SK-N-SH (cell line): ENCODE results near the gene RFC4. TPM values are rescaled to one million over a fixed set of nuclear protein-coding genes. Genes with fewer than 3 reads are reported as not detected.

Experiments used
- CTCF ChIA-PET: fragments of 300-600, 350-600 bp; formaldehyde crosslinking; extraction: SDS; loops from one replicate; lab custom pipeline; 2021; lab: Yijun Ruan, JAX
- POLR2A ChIA-PET: fragments of 350-600 bp; sonication (Branson Sonifier 250); formaldehyde crosslinking; extraction: SDS; loops from one replicate; lab custom pipeline; 2020; ENCODE audit warnings: antibody characterized with exemption, inconsistent platforms; lab: Yijun Ruan, JAX
- DNase-seq: peaks from one replicate; pipeline ENCODE4 v3.0.0; 2012
- H2AFZ ChIP-seq: fragments of 200-600 bp; sonication (generic); 2 replicates; pipeline ENCODE4 v1.8.1; 2016; ENCODE audit warnings: antibody characterized with exemption, mild to moderate bottlenecking, low read depth
- H3F3A ChIP-seq: fragments of 200-600 bp; sonication (generic); replicated peaks from 2 replicates; pipeline ENCODE3; 2016; ENCODE audit warnings: antibody characterized with exemption, mild to moderate bottlenecking; ENCODE audit not compliant: insufficient read depth
- H3K27ac ChIP-seq, 2 experiments: fragments of 200-500 bp in 1 of 2; fragments of 200-600 bp in 1 of 2; sonication (Bioruptor generic) in 1 of 2; sonication (generic), shearing (Covaris generic) in 1 of 2; 2 replicates each; pipeline versions ENCODE4 v1.5.1 to v1.6.1; 2014 to 2016; ENCODE audit warnings: low read depth in 2 of 2, inconsistent platforms in 1 of 2, low read length in 1 of 2, mild to moderate bottlenecking in 1 of 2, mixed read lengths in 1 of 2
- H3K27me3 ChIP-seq: fragments of 200-600 bp; sonication (generic), shearing (Covaris generic); 2 replicates; pipeline ENCODE4 v1.6.1; 2016; ENCODE audit warnings: mixed run types; ENCODE audit not compliant: insufficient read depth
- H3K36me3 ChIP-seq, 2 experiments: fragments of 200-500 bp in 1 of 2; fragments of 200-600 bp in 1 of 2; sonication (Bioruptor generic) in 1 of 2; sonication (generic) in 1 of 2; replicated peaks in 1 of 2; 2 replicates each; pipeline versions ENCODE3 to v1.5.1; 2014 to 2016; ENCODE audit warnings: low read length in 1 of 2, mild to moderate bottlenecking in 1 of 2; ENCODE audit not compliant: insufficient read depth in 2 of 2, control insufficient read depth in 1 of 2
- H3K4me1 ChIP-seq, 2 experiments: fragments of 200-500 bp in 1 of 2; fragments of 200-600 bp in 1 of 2; sonication (Bioruptor generic) in 1 of 2; sonication (generic), shearing (Covaris generic) in 1 of 2; 2 replicates each; pipeline versions ENCODE4 v1.5.1 to v1.6.1; 2014 to 2016; ENCODE audit warnings: low read depth in 1 of 2, low read length in 1 of 2, mixed run types in 1 of 2; ENCODE audit not compliant: insufficient read depth in 2 of 2, control insufficient read depth in 1 of 2
- H3K4me2 ChIP-seq: fragments of 200-600 bp; sonication (generic), shearing (Covaris generic); 2 replicates; pipeline ENCODE4 v1.6.1; 2017; ENCODE audit warnings: mixed run types
- H3K4me3 ChIP-seq, 2 experiments: fragments of 200-500 bp in 1 of 2; fragments of 200-600 bp in 1 of 2; sonication (Bioruptor generic) in 1 of 2; sonication (generic), shearing (Covaris generic) in 1 of 2; 2 replicates each; pipeline versions ENCODE4 v1.5.1 to v1.8.1; 2014 to 2016; ENCODE audit warnings: low read depth in 2 of 2, inconsistent platforms in 1 of 2, low read length in 1 of 2, mild to moderate bottlenecking in 1 of 2, mixed read lengths in 1 of 2, moderate library complexity in 1 of 2
- H3K79me2 ChIP-seq: fragments of 200-600 bp; sonication (generic); 2 replicates; pipeline ENCODE4 v1.8.1; 2017; ENCODE audit warnings: mild to moderate bottlenecking; ENCODE audit not compliant: insufficient read depth
- H3K9ac ChIP-seq: fragments of 200-600 bp; sonication (generic); 2 replicates; pipeline ENCODE4 v1.6.1; 2017; ENCODE audit warnings: mixed run types
- H3K9me2 ChIP-seq: fragments of 200-600 bp; sonication (generic); 2 replicates; pipeline ENCODE4 v1.6.1; 2017; ENCODE audit warnings: mixed run types
- H3K9me3 ChIP-seq: fragments of 200-600 bp; sonication (generic); 2 replicates; pipeline ENCODE4 v1.6.1; 2017; ENCODE audit warnings: mixed run types, mild to moderate bottlenecking, moderate library complexity
- H4K20me1 ChIP-seq: fragments of 200-600 bp; sonication (generic); 2 replicates; pipeline ENCODE4 v1.6.1; 2017; ENCODE audit warnings: mild to moderate bottlenecking, mixed run types; ENCODE audit not compliant: insufficient read depth
- CHD2 ChIP-seq: fragments of 150-350 bp; IDR thresholded peaks from 2 replicates; pipeline ENCODE4 v1.6.1; 2018; ENCODE audit warnings: low read length; ENCODE audit not compliant: partially characterized antibody
- ELF1 ChIP-seq: IDR thresholded peaks from 2 replicates; pipeline ENCODE4 v1.4.0; 2012
- EP300 ChIP-seq, 2 experiments: IDR thresholded peaks; 2 replicates each; pipeline versions ENCODE4 v1.4.0 to v1.6.1; 2012; ENCODE audit warnings: borderline replicate concordance in 1 of 2, low read depth in 1 of 2, low read length in 1 of 2
- GABPA ChIP-seq: IDR thresholded peaks from 2 replicates; pipeline ENCODE4 v1.4.0; 2012; ENCODE audit warnings: low read depth, mild to moderate bottlenecking
- GATA2 ChIP-seq: sonication (generic); formaldehyde crosslinking; IDR thresholded peaks from 2 replicates; pipeline ENCODE4 v1.5.0; 2020; ENCODE audit warnings: mild to moderate bottlenecking, missing genetic modification reagents
- RCOR1 ChIP-seq: fragments of 150-350 bp; IDR thresholded peaks from 2 replicates; pipeline ENCODE4 v1.6.1; 2017; ENCODE audit warnings: antibody characterized with exemption, low read length
- RFX5 ChIP-seq: IDR thresholded peaks from 2 replicates; pipeline ENCODE4 v1.6.1; 2012; ENCODE audit warnings: mild to moderate bottlenecking, improper control_type of control experiment, low read length
- SIN3A ChIP-seq: IDR thresholded peaks from 2 replicates; pipeline ENCODE4 v1.6.1; 2012; ENCODE audit warnings: low read depth, mild to moderate bottlenecking, low read length, moderate library complexity, borderline replicate concordance
- TEAD4 ChIP-seq: IDR thresholded peaks from 2 replicates; pipeline ENCODE4 v1.4.0; 2012; ENCODE audit warnings: mild to moderate bottlenecking, borderline replicate concordance; ENCODE audit not compliant: insufficient read depth
- YY1 ChIP-seq: IDR thresholded peaks from 2 replicates; pipeline ENCODE4 v1.4.0; 2012; ENCODE audit warnings: low read depth, mild to moderate bottlenecking
- WGBS: methylation state at CpG from one replicate; pipeline ENCODE4 v1.1.6; 2017; ENCODE audit warnings: low lambda C conversion rate; 5-methylcytosine and 5-hydroxymethylcytosine counted together
- polyA plus RNA-seq, 3 experiments: library from polyadenylated mRNA; depleted of rRNA; stranded (reverse); fragments of >200 nt; gene quantifications; 2 replicates each; pipeline ENCODE4 v1.2.3, GENCODE V29; 2012
- TF ChIP-seq, protein P1 (sequence below): IDR thresholded peaks from 2 replicates; pipeline ENCODE4; 2012
- TF ChIP-seq, protein P2 (sequence below): IDR thresholded peaks from 2 replicates; pipeline ENCODE4 v1.4.0; 2012; ENCODE audit warnings: low read depth, borderline replicate concordance
- TF ChIP-seq, protein P3 (sequence below): fragments of 150-350 bp; IDR thresholded peaks from 2 replicates; pipeline ENCODE4 v1.6.1; 2017; ENCODE audit warnings: antibody characterized with exemption, low read length, low read depth, borderline replicate concordance
- TF ChIP-seq, protein P4 (sequence below): IDR thresholded peaks from 2 replicates; pipeline ENCODE4 v1.6.1; 2012; ENCODE audit warnings: mild to moderate bottlenecking, low read depth, low read length, moderate library complexity

The RFC4 gene
- polyA plus RNA-seq, 1 of the 3 experiments (the other 2 are of a cell fraction), result 13.1 TPM

DNA sequence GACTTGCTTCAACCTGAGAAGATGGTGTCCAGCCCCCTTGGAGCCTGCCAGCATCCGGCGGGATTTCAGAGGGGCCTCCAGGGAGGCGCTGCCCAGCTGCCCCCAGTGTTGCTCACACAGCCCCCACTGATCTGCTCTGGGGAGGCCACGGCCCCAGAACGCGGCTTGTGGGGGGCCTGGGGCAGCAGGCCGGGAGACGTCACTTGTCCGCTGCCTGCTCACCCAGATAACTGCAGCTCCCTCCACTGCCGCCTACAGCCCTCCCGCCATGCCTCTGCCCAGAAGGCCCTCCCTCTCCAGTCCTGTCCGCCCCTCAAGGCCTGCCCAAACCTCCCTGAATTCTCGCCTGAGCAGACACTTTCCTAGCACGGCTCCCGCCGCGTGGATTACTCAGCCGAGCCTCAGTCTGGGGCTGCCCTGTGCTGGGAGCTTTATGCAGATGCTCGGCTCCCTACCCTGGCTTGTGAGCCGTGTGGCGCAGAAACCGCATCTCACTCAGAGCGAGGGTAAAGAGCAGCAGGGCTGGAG, 19.1 kb upstream of the RFC4 start:
- H3K79me2 ChIP-seq, result no peaks in the 10 kb centered on the region
- WGBS, result 83% methylated on average over 13 of the region's 23 CpGs
- no peak for DNase-seq
- ChIA-PET POLR2A (no interaction called here), CTCF (interaction anchor here (0.6 to 9.2 kb wide), 7 partner anchors 56 to 842 kb away, joined by 3 to 119 read pairs (median 3); partner anchors contain the start of genes AHSG and RPL39L)
- H3K4me2 ChIP-seq, result no peak overlapping the region
- H3K27me3 ChIP-seq, result peaks cover 25% of the 10 kb centered on the region
- H3K36me3 ChIP-seq, result no peaks in the 10 kb centered on the region
- H3K9me3 ChIP-seq, result no peaks in the 10 kb centered on the region
- no peaks in the 10 kb centered on the region for H3K9me2 ChIP-seq
- peaks cover 13% of the 10 kb centered on the region for H3F3A ChIP-seq
- H3K9ac ChIP-seq, result no peak overlapping the region
- no peak overlapping the region for H3K27ac ChIP-seq
- no peaks in the 10 kb centered on the region for H4K20me1 ChIP-seq
- no peak overlapping the region for H3K4me3 ChIP-seq
- H2AFZ ChIP-seq, result no peak overlapping the region
- H3K4me1 ChIP-seq, result peaks cover 0 to 5% of the 10 kb centered on the region in 2 experiments; a peak in 1 of 4 replicates
- TF ChIP-seq GATA2, result no peak
- TF ChIP-seq SIN3A, result no peak
- TF ChIP-seq CHD2, result no peak
- TF ChIP-seq YY1, result no peak
- TF ChIP-seq, protein P1, sequence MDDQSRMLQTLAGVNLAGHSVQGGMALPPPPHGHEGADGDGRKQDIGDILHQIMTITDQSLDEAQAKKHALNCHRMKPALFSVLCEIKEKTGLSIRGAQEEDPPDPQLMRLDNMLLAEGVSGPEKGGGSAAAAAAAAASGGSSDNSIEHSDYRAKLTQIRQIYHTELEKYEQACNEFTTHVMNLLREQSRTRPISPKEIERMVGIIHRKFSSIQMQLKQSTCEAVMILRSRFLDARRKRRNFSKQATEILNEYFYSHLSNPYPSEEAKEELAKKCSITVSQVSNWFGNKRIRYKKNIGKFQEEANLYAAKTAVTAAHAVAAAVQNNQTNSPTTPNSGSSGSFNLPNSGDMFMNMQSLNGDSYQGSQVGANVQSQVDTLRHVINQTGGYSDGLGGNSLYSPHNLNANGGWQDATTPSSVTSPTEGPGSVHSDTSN, result no peak

DNA sequence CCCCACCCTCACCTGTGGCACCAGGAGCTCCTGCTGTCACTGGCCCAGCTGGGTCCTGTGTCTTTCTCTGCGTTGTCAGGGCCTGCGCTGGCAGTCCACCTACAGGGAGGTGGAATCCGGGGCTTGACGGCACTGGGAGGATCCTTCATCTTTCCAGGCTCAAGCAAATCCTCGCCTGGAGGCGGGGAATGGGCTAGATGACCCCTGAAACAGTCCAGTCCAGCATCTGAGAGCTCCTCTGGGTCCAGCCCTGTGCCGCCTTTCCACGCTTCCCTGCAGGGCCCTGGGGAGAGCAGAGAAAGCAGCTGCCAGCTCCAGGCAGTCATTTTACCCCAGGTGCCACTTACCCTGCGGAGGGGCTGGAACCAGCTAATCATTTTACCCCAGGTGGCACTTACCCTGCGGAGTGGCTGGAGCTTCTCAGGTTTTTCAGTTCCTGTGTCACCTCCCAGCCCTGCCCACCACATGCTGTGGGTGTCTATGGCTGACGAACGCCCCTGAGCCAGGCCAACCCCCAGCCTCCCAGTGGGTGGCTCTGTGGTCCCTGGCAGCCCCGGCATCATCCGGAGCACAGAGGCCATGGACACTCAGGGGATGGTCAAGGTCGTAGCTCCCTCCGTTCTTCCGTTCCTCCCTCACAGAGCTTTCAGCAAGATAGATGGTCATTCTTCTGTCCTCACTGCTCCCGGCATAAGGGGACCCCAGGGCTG, 18.3 kb upstream of the RFC4 start:
- Histone ChIP-seq H3K27ac (no peak overlapping the region), H3F3A (peaks cover 13% of the 10 kb centered on the region), H3K9me2 (no peaks in the 10 kb centered on the region), H3K4me2 (no peak overlapping the region), H3K9me3 (no peaks in the 10 kb centered on the region), H4K20me1 (no peaks in the 10 kb centered on the region), H3K79me2 (no peaks in the 10 kb centered on the region), H3K36me3 (no peaks in the 10 kb centered on the region), H2AFZ (no peak overlapping the region), H3K27me3 (peaks cover 18% of the 10 kb centered on the region; the same call in 1 of the 2 replicates), H3K4me3 (no peak overlapping the region), H3K9ac (no peak overlapping the region), H3K4me1 (peaks cover 0 to 5% of the 10 kb centered on the region in 2 experiments; a peak in 1 of 4 replicates)
- WGBS, result 90% methylated on average over 8 of the region's 18 CpGs
- TF ChIP-seq ELF1 (no peak), CHD2 (no peak), TEAD4 (no peak), RCOR1 (no peak), RFX5 (no peak), EP300 (IDR thresholded peaks at IDR 0.05; ENCODE audit: borderline replicate concordance in 1 of 2, low read depth in 1 of 2, low read length in 1 of 2) (no peak), GABPA (no peak)
- TF ChIP-seq, protein P2, sequence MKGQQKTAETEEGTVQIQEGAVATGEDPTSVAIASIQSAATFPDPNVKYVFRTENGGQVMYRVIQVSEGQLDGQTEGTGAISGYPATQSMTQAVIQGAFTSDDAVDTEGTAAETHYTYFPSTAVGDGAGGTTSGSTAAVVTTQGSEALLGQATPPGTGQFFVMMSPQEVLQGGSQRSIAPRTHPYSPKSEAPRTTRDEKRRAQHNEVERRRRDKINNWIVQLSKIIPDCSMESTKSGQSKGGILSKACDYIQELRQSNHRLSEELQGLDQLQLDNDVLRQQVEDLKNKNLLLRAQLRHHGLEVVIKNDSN, result no peak
- TF ChIP-seq, protein P3, sequence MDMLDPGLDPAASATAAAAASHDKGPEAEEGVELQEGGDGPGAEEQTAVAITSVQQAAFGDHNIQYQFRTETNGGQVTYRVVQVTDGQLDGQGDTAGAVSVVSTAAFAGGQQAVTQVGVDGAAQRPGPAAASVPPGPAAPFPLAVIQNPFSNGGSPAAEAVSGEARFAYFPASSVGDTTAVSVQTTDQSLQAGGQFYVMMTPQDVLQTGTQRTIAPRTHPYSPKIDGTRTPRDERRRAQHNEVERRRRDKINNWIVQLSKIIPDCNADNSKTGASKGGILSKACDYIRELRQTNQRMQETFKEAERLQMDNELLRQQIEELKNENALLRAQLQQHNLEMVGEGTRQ, result no peak
- TF ChIP-seq, protein P4, sequence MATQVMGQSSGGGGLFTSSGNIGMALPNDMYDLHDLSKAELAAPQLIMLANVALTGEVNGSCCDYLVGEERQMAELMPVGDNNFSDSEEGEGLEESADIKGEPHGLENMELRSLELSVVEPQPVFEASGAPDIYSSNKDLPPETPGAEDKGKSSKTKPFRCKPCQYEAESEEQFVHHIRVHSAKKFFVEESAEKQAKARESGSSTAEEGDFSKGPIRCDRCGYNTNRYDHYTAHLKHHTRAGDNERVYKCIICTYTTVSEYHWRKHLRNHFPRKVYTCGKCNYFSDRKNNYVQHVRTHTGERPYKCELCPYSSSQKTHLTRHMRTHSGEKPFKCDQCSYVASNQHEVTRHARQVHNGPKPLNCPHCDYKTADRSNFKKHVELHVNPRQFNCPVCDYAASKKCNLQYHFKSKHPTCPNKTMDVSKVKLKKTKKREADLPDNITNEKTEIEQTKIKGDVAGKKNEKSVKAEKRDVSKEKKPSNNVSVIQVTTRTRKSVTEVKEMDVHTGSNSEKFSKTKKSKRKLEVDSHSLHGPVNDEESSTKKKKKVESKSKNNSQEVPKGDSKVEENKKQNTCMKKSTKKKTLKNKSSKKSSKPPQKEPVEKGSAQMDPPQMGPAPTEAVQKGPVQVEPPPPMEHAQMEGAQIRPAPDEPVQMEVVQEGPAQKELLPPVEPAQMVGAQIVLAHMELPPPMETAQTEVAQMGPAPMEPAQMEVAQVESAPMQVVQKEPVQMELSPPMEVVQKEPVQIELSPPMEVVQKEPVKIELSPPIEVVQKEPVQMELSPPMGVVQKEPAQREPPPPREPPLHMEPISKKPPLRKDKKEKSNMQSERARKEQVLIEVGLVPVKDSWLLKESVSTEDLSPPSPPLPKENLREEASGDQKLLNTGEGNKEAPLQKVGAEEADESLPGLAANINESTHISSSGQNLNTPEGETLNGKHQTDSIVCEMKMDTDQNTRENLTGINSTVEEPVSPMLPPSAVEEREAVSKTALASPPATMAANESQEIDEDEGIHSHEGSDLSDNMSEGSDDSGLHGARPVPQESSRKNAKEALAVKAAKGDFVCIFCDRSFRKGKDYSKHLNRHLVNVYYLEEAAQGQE, result no peak
- no peak for DNase-seq
- POLR2A ChIA-PET, result no interaction called here
- CTCF ChIA-PET, result interaction anchor here (0.6 to 9.2 kb wide), 9 partner anchors 17 to 841 kb away, joined by 3 to 119 read pairs (median 3); partner anchors contain the start of genes AHSG and RPL39L
